ENCODE measurements around the gene KSR1. TPM values are rescaled to one million over a fixed set of nuclear protein-coding genes. Genes with fewer than 3 reads are reported as not detected.

Gene KSR1
- total RNA-seq, 2 donors from 2014 or later = 13.9 to 16.5 TPM

DNA sequence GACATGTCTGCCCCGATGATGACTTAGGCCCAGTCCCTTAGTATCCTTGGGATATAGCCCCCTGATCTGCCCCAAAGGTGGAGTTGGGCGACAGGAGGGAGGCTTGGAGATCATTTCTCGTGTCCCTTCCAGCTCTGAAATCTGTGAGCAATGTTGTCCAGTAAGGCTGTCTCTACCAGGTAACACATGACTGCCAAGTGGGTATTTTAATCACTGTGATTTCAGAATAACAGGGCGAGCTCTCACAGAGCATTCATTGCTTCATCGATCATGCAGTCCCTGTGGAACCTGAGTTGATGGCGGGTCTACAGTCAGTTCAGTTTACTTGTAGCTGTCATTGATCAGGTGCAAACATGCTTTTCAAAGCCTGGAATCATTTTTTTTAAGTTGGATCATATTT lies 39.2 kb downstream of the KSR1 start:
- H3K4me1 ChIP-seq = no peaks in the 10 kb centered on the region
- no peak for DNase-seq
- no peaks in the 10 kb centered on the region for H3K9me3 ChIP-seq
- H3K36me3 ChIP-seq = no peaks in the 10 kb centered on the region
- TF ChIP-seq, protein P1, sequence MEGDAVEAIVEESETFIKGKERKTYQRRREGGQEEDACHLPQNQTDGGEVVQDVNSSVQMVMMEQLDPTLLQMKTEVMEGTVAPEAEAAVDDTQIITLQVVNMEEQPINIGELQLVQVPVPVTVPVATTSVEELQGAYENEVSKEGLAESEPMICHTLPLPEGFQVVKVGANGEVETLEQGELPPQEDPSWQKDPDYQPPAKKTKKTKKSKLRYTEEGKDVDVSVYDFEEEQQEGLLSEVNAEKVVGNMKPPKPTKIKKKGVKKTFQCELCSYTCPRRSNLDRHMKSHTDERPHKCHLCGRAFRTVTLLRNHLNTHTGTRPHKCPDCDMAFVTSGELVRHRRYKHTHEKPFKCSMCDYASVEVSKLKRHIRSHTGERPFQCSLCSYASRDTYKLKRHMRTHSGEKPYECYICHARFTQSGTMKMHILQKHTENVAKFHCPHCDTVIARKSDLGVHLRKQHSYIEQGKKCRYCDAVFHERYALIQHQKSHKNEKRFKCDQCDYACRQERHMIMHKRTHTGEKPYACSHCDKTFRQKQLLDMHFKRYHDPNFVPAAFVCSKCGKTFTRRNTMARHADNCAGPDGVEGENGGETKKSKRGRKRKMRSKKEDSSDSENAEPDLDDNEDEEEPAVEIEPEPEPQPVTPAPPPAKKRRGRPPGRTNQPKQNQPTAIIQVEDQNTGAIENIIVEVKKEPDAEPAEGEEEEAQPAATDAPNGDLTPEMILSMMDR (IDR thresholded peaks at IDR 0.05) = no peak
- peak overlapping the region in 1 of 2 donors; percentile 68 for H3K9ac ChIP-seq (ENCODE audit: low read depth in 2 of 2, low read length in 2 of 2)
- peak overlapping the region; percentile 68 for H3K27ac ChIP-seq
- no peak overlapping the region for H3K4me3 ChIP-seq
- intact Hi-C loops (cut with DNase I) = no loop called here
- H3K27me3 ChIP-seq = no peaks in the 10 kb centered on the region

DNA sequence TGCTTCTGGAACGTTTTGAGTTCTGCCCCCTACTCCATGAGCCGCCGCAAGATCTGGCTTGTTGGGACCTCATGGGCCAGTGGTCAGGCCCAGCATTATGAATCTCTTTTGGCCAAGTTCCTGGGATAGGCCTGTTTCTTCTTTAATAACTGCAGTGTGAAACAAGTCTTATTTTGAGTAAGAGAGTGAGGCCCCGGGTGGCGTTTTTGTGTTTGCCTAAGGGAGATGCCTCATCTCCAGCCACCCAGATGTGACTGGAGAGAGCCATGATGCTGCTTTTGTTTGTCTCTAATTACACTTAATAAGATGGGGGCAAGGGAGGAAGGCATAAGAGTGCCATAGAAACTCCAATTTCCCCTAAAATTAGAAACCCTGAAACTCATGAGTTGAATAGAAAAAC lies 39.8 kb downstream of the KSR1 start:
- Histone ChIP-seq H3K9ac (ENCODE audit: low read depth in 2 of 2, low read length in 2 of 2) (no peak overlapping the region), H3K4me1 (no peaks in the 10 kb centered on the region), H3K4me3 (no peak overlapping the region), H3K36me3 (no peaks in the 10 kb centered on the region), H3K27me3 (no peaks in the 10 kb centered on the region), H3K9me3 (no peaks in the 10 kb centered on the region), H3K27ac (no peak overlapping the region)
- DNase-seq = no peak
- TF ChIP-seq, protein P1 (IDR thresholded peaks at IDR 0.05) = no peak
- intact Hi-C loops (cut with DNase I) = no loop called here

DNA sequence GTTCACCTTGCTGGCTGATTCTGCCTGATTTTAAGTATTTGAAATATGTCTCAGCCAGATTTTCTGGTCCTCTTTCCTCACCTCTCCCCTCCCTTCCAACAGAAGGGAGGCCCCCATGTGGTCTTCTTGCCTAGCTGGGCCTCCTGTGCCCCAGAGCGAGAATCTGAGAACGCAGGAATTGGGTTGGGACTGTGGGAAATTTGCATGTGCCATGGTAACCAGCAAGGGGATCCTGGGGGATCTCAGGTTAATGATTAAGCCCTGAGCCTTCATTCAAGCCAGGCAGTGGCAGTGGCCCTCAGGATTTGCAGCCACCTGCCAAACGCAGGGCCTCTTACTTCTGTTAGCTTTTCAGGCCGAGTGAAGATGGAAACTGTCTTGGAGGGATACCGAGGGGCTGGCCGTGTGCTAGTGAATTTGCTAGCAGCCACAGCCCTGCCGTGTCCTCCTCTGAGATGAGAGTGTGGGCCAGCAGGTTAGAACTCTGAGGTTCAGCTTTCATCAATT lies 40.2 kb downstream of the KSR1 start:
- Histone ChIP-seq H3K27ac (no peak overlapping the region), H3K9ac (ENCODE audit: low read depth in 2 of 2, low read length in 2 of 2) (no peak overlapping the region), H3K4me3 (no peak overlapping the region), H3K27me3 (no peaks in the 10 kb centered on the region), H3K4me1 (no peaks in the 10 kb centered on the region), H3K9me3 (no peaks in the 10 kb centered on the region), H3K36me3 (no peaks in the 10 kb centered on the region)
- intact Hi-C loops (cut with DNase I) = no loop called here
- TF ChIP-seq, protein P1 (IDR thresholded peaks at IDR 0.05) = no peak
- no peak for DNase-seq

DNA sequence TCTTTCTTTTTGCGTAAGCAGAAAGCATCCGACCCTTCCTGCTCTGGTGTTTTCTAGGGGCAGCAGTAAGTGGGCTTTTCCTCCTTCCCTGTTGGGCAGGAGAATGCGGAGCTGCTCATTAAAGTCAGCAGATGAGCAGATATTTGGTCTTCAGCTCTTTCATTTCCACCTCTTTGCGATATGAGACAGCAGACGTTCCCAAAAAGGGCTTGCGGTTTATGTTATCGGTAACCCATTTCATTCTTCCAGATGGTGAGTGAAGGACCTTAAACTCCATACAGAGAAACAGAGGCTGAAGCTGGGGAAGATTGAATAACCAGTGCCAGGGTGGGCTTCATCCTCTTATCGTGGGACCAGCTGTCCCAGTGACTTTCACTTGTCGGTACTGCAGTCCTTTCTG lies 40.7 kb downstream of the KSR1 start:
- H3K4me3 ChIP-seq = no peak overlapping the region
- no peak overlapping the region for H3K27ac ChIP-seq
- H3K27me3 ChIP-seq = no peaks in the 10 kb centered on the region
- H3K4me1 ChIP-seq = no peaks in the 10 kb centered on the region
- intact Hi-C loops (cut with DNase I) = no loop called here
- no peaks in the 10 kb centered on the region for H3K9me3 ChIP-seq
- DNase-seq = no peak
- H3K36me3 ChIP-seq = no peaks in the 10 kb centered on the region
- TF ChIP-seq, protein P1 (IDR thresholded peaks at IDR 0.05) = no peak
- H3K9ac ChIP-seq (ENCODE audit: low read depth in 2 of 2, low read length in 2 of 2) = no peak overlapping the region

DNA sequence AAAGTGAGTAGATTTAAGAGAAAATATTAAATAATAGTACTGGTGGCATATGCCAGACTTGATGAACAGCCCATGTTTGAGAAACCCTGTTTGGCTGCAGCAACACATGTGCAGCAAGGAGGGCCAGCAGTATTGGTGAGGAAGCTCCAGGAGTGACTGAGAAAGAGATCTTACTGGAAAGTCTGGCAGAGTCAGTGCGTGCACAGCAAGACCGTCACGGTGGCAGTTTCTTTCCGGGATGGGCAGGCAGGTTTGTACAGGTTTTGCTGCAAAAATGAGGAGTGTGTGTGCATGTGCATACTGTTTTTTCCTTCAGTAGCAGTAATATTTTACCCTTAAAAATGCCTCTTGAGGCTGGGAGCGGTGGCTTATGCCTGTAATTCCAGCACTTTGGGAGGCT lies 41.4 kb downstream of the KSR1 start:
- H3K4me1 ChIP-seq = no peaks in the 10 kb centered on the region
- no peak for DNase-seq
- TF ChIP-seq, protein P1 (IDR thresholded peaks at IDR 0.05) = no peak
- no peaks in the 10 kb centered on the region for H3K27me3 ChIP-seq
- no peaks in the 10 kb centered on the region for H3K36me3 ChIP-seq
- H3K4me3 ChIP-seq = no peak overlapping the region
- intact Hi-C loops (cut with DNase I) = no loop called here
- no peaks in the 10 kb centered on the region for H3K9me3 ChIP-seq
- no peak overlapping the region for H3K9ac ChIP-seq (ENCODE audit: low read depth in 2 of 2, low read length in 2 of 2)
- H3K27ac ChIP-seq = no peak overlapping the region
